ENCODE data around the gene HSD3B1. TPM values are rescaled to one million over a fixed set of nuclear protein-coding genes. Genes with fewer than 3 reads are reported as not detected.
"Not testable (repeated sequence)": the region's sequence is repeated elsewhere in the genome, so short reads cannot be mapped to it uniquely, and the experiment has no call there.

Gene HSD3B1
- total RNA-seq, 4 donors from 2014 or later = not detected

DNA sequence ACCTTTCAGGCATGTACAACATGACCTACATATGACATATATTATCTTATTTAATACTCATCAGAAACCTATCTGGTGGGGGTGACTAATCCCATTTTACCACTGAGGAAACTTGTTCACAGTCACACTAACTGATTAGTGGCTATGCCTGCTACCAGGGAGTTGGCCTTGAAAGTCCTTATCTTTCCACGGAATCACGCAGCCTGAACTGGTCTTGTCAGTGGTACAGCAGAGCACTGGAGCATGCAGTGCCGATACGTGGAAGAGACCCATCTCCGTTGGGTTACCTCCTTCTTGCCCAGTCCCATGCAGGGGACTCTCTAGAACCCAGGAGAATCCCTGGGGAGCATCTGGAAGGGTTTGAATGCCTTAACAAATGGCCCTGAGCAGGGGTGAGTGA lies 8.2 kb downstream of the HSD3B1 start:
- intact Hi-C loops (cut with DNase I; ENCODE audit: low total_unique reads) = no loop called here
- H3K36me3 ChIP-seq = no peaks in the 10 kb centered on the region
- H3K4me3 ChIP-seq = no peak overlapping the region
- no peak for DNase-seq
- no peaks in the 10 kb centered on the region for H3K27me3 ChIP-seq
- no peak for TF ChIP-seq POLR2A (IDR thresholded peaks at IDR 0.05)
- TF ChIP-seq, protein P1, sequence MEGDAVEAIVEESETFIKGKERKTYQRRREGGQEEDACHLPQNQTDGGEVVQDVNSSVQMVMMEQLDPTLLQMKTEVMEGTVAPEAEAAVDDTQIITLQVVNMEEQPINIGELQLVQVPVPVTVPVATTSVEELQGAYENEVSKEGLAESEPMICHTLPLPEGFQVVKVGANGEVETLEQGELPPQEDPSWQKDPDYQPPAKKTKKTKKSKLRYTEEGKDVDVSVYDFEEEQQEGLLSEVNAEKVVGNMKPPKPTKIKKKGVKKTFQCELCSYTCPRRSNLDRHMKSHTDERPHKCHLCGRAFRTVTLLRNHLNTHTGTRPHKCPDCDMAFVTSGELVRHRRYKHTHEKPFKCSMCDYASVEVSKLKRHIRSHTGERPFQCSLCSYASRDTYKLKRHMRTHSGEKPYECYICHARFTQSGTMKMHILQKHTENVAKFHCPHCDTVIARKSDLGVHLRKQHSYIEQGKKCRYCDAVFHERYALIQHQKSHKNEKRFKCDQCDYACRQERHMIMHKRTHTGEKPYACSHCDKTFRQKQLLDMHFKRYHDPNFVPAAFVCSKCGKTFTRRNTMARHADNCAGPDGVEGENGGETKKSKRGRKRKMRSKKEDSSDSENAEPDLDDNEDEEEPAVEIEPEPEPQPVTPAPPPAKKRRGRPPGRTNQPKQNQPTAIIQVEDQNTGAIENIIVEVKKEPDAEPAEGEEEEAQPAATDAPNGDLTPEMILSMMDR (IDR thresholded peaks at IDR 0.05) = no peak
- no peaks in the 10 kb centered on the region for H3K9me3 ChIP-seq
- no peak overlapping the region for H3K27ac ChIP-seq
- no peaks in the 10 kb centered on the region for H3K4me1 ChIP-seq

DNA sequence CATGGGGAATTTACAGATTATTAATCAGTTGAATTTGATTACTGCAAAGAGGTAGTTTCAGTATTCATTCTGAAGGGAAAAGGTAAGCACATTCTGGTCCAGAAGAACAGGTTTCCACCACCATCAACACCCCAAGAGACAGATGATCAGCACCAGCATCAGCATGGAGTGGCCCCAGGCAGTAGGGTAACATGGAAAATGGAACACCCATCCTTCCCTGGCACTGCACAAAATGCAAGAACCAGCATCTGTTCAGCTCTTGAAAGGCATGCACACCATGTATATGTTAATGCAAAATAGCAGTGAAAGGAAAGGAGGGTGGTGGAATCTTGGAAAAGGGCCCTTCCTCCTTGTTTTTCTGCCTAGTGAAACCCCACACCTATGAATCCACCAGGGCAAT lies 9.2 kb downstream of the HSD3B1 start:
- intact Hi-C loops (cut with DNase I; ENCODE audit: low total_unique reads) = no loop called here
- Histone ChIP-seq H3K27me3 (no peaks in the 10 kb centered on the region), H3K4me3 (no peak overlapping the region), H3K27ac (no peak overlapping the region), H3K36me3 (no peaks in the 10 kb centered on the region), H3K4me1 (no peaks in the 10 kb centered on the region), H3K9me3 (no peaks in the 10 kb centered on the region)
- no peak for DNase-seq
- no peak for TF ChIP-seq POLR2A (IDR thresholded peaks at IDR 0.05)
- TF ChIP-seq, protein P1 (IDR thresholded peaks at IDR 0.05) = no peak

DNA sequence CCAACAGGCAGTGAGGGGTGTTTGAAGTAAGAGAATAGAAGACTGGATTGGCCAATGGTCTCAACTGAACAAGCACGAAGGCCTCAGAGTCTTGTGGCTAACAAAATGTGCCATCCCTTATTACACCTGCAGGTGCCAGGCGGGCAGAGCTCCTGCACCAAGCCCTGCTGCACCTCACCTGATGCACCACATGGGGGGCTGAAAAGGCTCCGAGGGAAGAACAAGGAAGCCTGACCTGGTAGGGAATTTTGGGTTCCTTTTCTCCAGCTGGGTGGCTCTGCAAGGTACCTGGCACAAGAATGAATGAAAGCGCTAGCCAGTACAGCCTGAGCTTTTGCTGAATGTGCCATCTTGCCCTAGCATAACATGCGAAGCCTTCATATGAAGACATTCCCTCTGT lies 9.7 kb downstream of the HSD3B1 start:
- Histone ChIP-seq H3K27me3 (no peaks in the 10 kb centered on the region), H3K4me1 (no peaks in the 10 kb centered on the region), H3K36me3 (no peaks in the 10 kb centered on the region), H3K27ac (no peak overlapping the region), H3K9me3 (no peaks in the 10 kb centered on the region), H3K4me3 (no peak overlapping the region)
- DNase-seq = no peak
- TF ChIP-seq, protein P1 (IDR thresholded peaks at IDR 0.05) = no peak
- no peak for TF ChIP-seq POLR2A (IDR thresholded peaks at IDR 0.05)
- intact Hi-C loops (cut with DNase I; ENCODE audit: low total_unique reads) = no loop called here

DNA sequence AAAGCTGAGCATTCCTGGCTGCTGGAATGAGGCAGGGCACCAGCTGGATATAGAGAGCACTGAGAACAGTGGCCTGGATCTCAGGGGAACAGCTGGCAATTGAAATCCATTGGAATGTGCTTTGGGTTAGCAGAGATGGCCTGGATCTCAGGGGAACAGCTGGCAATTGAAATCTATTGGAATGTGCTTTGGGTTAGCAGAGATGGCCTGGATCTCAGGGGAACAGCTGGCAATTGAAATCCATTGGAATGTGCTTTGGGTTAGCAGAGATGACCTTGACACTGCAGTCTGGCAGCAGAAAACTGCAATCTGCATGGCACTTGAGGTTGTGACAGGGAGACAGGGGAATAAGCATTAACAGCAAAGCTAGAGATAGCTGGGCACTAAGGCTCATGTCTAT lies 10.7 kb downstream of the HSD3B1 start:
- H3K36me3 ChIP-seq; intact Hi-C loops (cut with DNase I; ENCODE audit: low total_unique reads); H3K9me3 ChIP-seq; H3K4me1 ChIP-seq; H3K27me3 ChIP-seq; DNase-seq; H3K27ac ChIP-seq; H3K4me3 ChIP-seq: not testable (repeated sequence)

DNA sequence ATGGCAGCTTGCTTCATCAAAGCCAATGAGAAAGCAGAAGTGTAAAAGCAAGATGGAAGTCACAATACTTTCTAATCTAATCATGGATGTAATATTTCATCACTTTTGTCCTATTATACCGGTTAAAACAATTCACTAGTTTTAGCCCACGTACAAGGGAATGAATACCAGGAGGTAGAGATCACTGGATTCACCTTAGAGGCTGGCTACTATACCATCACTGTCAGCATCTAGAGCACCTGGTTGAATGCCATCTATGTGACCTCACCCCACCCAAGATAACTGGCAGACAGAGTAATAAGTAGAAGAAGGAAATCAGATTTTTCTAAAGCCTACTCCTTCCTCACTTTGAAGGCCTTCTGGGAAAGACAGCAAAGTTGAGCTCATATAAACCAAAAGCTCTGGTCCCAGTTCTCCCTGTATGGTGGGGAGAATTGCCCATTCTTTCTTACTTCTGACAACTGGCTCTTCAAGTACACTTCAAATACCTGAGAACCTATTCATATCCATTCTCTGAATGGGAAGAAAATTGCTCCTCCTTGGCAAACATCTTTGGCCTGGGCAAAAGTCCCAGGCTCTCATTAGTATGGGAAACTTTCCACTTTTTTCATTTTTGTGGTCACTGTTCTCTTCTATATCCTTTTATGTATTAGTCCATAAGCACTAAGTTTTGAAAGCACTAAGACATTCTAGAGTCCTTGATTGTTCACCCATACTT lies 24.8 kb downstream of the HSD3B1 start:
- no peak overlapping the region for H3K27ac ChIP-seq
- no peak for DNase-seq
- no peaks in the 10 kb centered on the region for H3K27me3 ChIP-seq
- TF ChIP-seq POLR2A (IDR thresholded peaks at IDR 0.05) = no peak
- TF ChIP-seq, protein P1 (IDR thresholded peaks at IDR 0.05) = no peak
- intact Hi-C loops (cut with DNase I; ENCODE audit: low total_unique reads) = no loop called here
- H3K9me3 ChIP-seq = no peaks in the 10 kb centered on the region
- no peaks in the 10 kb centered on the region for H3K36me3 ChIP-seq
- no peak overlapping the region for H3K4me3 ChIP-seq
- H3K4me1 ChIP-seq = no peaks in the 10 kb centered on the region

All from uterus (tissue), 4 donors.